IMR-90 (cell line): ENCODE results near the gene TMED8. TPM values are rescaled to one million over a fixed set of nuclear protein-coding genes. Genes with fewer than 3 reads are reported as not detected.

ENCODE experiments used
- ATAC-seq: fragments of 200-7000 bp; cut with Tn5 transposase; 2 replicates; pipeline ENCODE4 v1.9.1; 2020; ENCODE audit warnings: low read depth, mild to moderate bottlenecking, moderate library complexity
- BruUV-seq: library from RNA; stranded (reverse); fragments of 400-500 nt; replicated peaks from 2 replicates; lab custom pipeline; 2021; lab: Mats Ljungman, UMichigan
- CTCF ChIA-PET: fragments of 300-600 bp; formaldehyde crosslinking; extraction: SDS; loops from one replicate; lab custom pipeline; 2021; ENCODE audit warnings: antibody characterized with exemption; lab: Yijun Ruan, JAX
- POLR2A ChIA-PET: fragments of 300-600 bp; sonication (Branson Sonifier 250); formaldehyde crosslinking; loops from one replicate; lab custom pipeline; 2022; ENCODE audit warnings: antibody characterized with exemption; ENCODE audit not compliant: unreplicated experiment; lab: Charles Lee
- DNase-seq: peaks from one replicate; pipeline ENCODE4 v3.0.0; 2013
- H2AFZ ChIP-seq: replicated peaks from 2 replicates; pipeline ENCODE3; 2013; ENCODE audit warnings: low read length, mild to moderate bottlenecking; ENCODE audit not compliant: poor library complexity
- H2AK5ac ChIP-seq: 2 replicates; pipeline ENCODE4 v1.6.1; 2013; ENCODE audit warnings: low read depth, low read length, inconsistent platforms
- H2AK9ac ChIP-seq: replicated peaks from 2 replicates; pipeline ENCODE3; 2013; ENCODE audit warnings: mild to moderate bottlenecking, low read depth, low read length, moderate library complexity; ENCODE audit not compliant: poor library complexity
- H2BK120ac ChIP-seq: 2 replicates; pipeline ENCODE4 v1.6.1; 2013; ENCODE audit warnings: low read depth, low read length, inconsistent platforms
- H2BK15ac ChIP-seq: 3 replicates; pipeline ENCODE4 v1.6.1; 2013; ENCODE audit warnings: low read depth, low read length, inconsistent platforms
- H2BK20ac ChIP-seq: 2 replicates; pipeline ENCODE4 v1.6.1; 2013; ENCODE audit warnings: low read depth, mild to moderate bottlenecking, inconsistent platforms, low read length, moderate library complexity
- H2BK5ac ChIP-seq: 2 replicates; pipeline ENCODE4 v1.6.1; 2013; ENCODE audit warnings: mild to moderate bottlenecking, low read depth, low read length, inconsistent platforms; ENCODE audit not compliant: poor library complexity, severe bottlenecking
- H3K14ac ChIP-seq: replicated peaks from 2 replicates; pipeline ENCODE4 v1.6.1; 2013; ENCODE audit warnings: low read depth, low read length, inconsistent platforms
- H3K18ac ChIP-seq: 2 replicates; pipeline ENCODE4 v1.6.1; 2013; ENCODE audit warnings: low read depth, low read length, control low read depth
- H3K23ac ChIP-seq: 2 replicates; pipeline ENCODE4 v1.6.1; 2013; ENCODE audit warnings: low read depth, low read length, inconsistent platforms
- H3K27ac ChIP-seq: 2 replicates; pipeline ENCODE4 v1.5.1; 2013; ENCODE audit warnings: mild to moderate bottlenecking, control low read depth, low read length; ENCODE audit not compliant: insufficient read depth
- H3K27me3 ChIP-seq: 2 replicates; pipeline ENCODE4 v1.6.1; 2013; ENCODE audit warnings: low read length; ENCODE audit not compliant: control insufficient read depth, insufficient read depth
- H3K36me3 ChIP-seq: 2 replicates; pipeline ENCODE4 v1.6.1; 2013; ENCODE audit warnings: low read length, mixed read lengths; ENCODE audit not compliant: control insufficient read depth, insufficient read depth
- H3K4ac ChIP-seq: 2 replicates; pipeline ENCODE4 v1.6.1; 2013; ENCODE audit warnings: low read depth, low read length, inconsistent platforms
- H3K4me1 ChIP-seq: 2 replicates; pipeline ENCODE4 v1.6.1; 2013; ENCODE audit warnings: low read length, mixed read lengths; ENCODE audit not compliant: control insufficient read depth, insufficient read depth
- H3K4me2 ChIP-seq: 2 replicates; pipeline ENCODE4 v1.6.1; 2013; ENCODE audit warnings: low read depth, mild to moderate bottlenecking, control low read depth, low read length, moderate library complexity
- H3K4me3 ChIP-seq: 2 replicates; pipeline ENCODE4 v1.5.1; 2013; ENCODE audit warnings: low read depth, mild to moderate bottlenecking, control low read depth, low read length, moderate library complexity; ENCODE audit not compliant: insufficient read depth
- H3K56ac ChIP-seq: 2 replicates; pipeline ENCODE4 v1.6.1; 2013; ENCODE audit warnings: low read length, inconsistent platforms; ENCODE audit not compliant: insufficient read depth; ENCODE audit errors: extremely low read depth
- H3K79me1 ChIP-seq, 2 experiments: 2 replicates each; pipeline ENCODE4 v1.6.1; 2013; ENCODE audit warnings: low read length in 2 of 2, inconsistent platforms in 1 of 2, low read depth in 1 of 2
- H3K9ac ChIP-seq: 2 replicates; pipeline ENCODE4 v1.6.1; 2013; ENCODE audit warnings: low read depth, low read length, control low read depth
- H3K9me1 ChIP-seq: 2 replicates; pipeline ENCODE4 v1.6.1; 2013; ENCODE audit warnings: low read length, inconsistent platforms; ENCODE audit not compliant: insufficient read depth
- H3K9me3 ChIP-seq: 2 replicates; pipeline ENCODE4 v1.6.1; 2013; ENCODE audit warnings: low read length; ENCODE audit not compliant: control insufficient read depth, insufficient read depth
- H4K20me1 ChIP-seq: 2 replicates; pipeline ENCODE4 v1.6.1; 2013; ENCODE audit warnings: low read length, inconsistent platforms; ENCODE audit not compliant: insufficient read depth
- H4K5ac ChIP-seq: 2 replicates; pipeline ENCODE4 v1.6.1; 2013; ENCODE audit warnings: mild to moderate bottlenecking, low read depth, low read length, control low read depth
- H4K8ac ChIP-seq, 2 experiments: 2 replicates each; pipeline ENCODE4 v1.6.1; 2013; ENCODE audit warnings: low read depth in 2 of 2, low read length in 2 of 2, control low read depth in 1 of 2, inconsistent platforms in 1 of 2
- H4K91ac ChIP-seq: 2 replicates; pipeline ENCODE4 v1.6.1; 2013; ENCODE audit warnings: low read depth, low read length, inconsistent platforms; ENCODE audit not compliant: insufficient read depth
- BHLHE40 ChIP-seq: fragments of 150-350 bp; IDR thresholded peaks from 2 replicates; pipeline ENCODE4 v1.6.1; 2016; ENCODE audit warnings: mild to moderate bottlenecking, low read depth, low read length
- CEBPB ChIP-seq: IDR thresholded peaks from 2 replicates; pipeline ENCODE4 v1.6.1; 2012; ENCODE audit warnings: low read depth, low read length, improper control_type of control experiment
- CHD1 ChIP-seq: IDR thresholded peaks from 2 replicates; pipeline ENCODE4 v1.6.1; 2012; ENCODE audit warnings: low read depth, low read length, improper control_type of control experiment
- CTCF ChIP-seq: conservative IDR thresholded peaks from 2 replicates; pipeline ENCODE4 v1.5.1; 2012; ENCODE audit warnings: mild to moderate bottlenecking, low read depth, low read length, improper control_type of control experiment
- ELK1 ChIP-seq: fragments of 150-350 bp; IDR thresholded peaks from 2 replicates; pipeline ENCODE4 v1.6.1; 2016; ENCODE audit warnings: low read depth, mild to moderate bottlenecking, low read length, moderate library complexity, borderline replicate concordance
- FOS ChIP-seq: fragments of 150-350 bp; IDR thresholded peaks from 2 replicates; pipeline ENCODE4 v1.6.1; 2016; ENCODE audit warnings: low read depth, low read length
- MAFK ChIP-seq: IDR thresholded peaks from 2 replicates; pipeline ENCODE4 v1.6.1; 2012; ENCODE audit warnings: low read depth, low read length, improper control_type of control experiment
- MAZ ChIP-seq: IDR thresholded peaks from 2 replicates; pipeline ENCODE4 v1.6.1; 2012; ENCODE audit warnings: low read depth, mild to moderate bottlenecking, low read length, improper control_type of control experiment, moderate library complexity, borderline replicate concordance
- MXI1 ChIP-seq: IDR thresholded peaks from 2 replicates; pipeline ENCODE4 v1.6.1; 2012; ENCODE audit warnings: low read depth, mild to moderate bottlenecking, low read length, moderate library complexity, borderline replicate concordance
- NFE2L2 ChIP-seq: fragments of 150-350 bp; IDR thresholded peaks from 2 replicates; pipeline ENCODE4 v1.6.1; 2016; ENCODE audit warnings: low read depth, mild to moderate bottlenecking, low read length
- POLR2A ChIP-seq: IDR thresholded peaks from 2 replicates; pipeline ENCODE4 v1.6.1; 2012; ENCODE audit warnings: mild to moderate bottlenecking, low read depth, low read length
- RAD21 ChIP-seq: IDR thresholded peaks from 2 replicates; pipeline ENCODE4 v1.6.1; 2012; ENCODE audit warnings: low read length, improper control_type of control experiment
- RCOR1 ChIP-seq: IDR thresholded peaks from 2 replicates; pipeline ENCODE4 v1.6.1; 2012; ENCODE audit warnings: mild to moderate bottlenecking, low read length, improper control_type of control experiment; ENCODE audit not compliant: insufficient replicate concordance
- RFX5 ChIP-seq: IDR thresholded peaks from 2 replicates; pipeline ENCODE4 v1.8.0; 2012; ENCODE audit warnings: low read depth, mild to moderate bottlenecking, low read length, moderate library complexity
- SMC3 ChIP-seq: fragments of 150-350 bp; IDR thresholded peaks from 2 replicates; pipeline ENCODE4 v1.6.1; 2016; ENCODE audit warnings: low read depth, mild to moderate bottlenecking, antibody characterized with exemption, low read length, moderate library complexity
- WGBS, 2 experiments: methylation state at CpG; one replicate each; pipeline versions ENCODE4 v1.1.5 to v1.1.7; 2013; ENCODE audit warnings: missing lambda C conversion rate in 2 of 2; ENCODE audit not compliant: insufficient read length in 1 of 2; ENCODE audit errors: extremely low coverage in 2 of 2; 5-methylcytosine and 5-hydroxymethylcytosine counted together
- dilution Hi-C: fragments of 300-500 bp; cut with HindIII; formaldehyde crosslinking; loops from one replicate; pipeline ENCODE4 v1.14.3; 2018; ENCODE audit warnings: low sequenced_read_pairs; ENCODE audit not compliant: unreplicated experiment
- in situ Hi-C: fragments of 300-500 bp; cut with MboI; formaldehyde crosslinking; loops from 3 replicates; pipeline ENCODE4 v1.14.3; 2019; ENCODE audit warnings: low sequenced_read_pairs, inconsistent platforms, mixed read lengths
- intact Hi-C: fragments of 100-400 bp; cut with micrococcal nuclease; formaldehyde crosslinking; loops from 2 replicates; pipeline ENCODE4 v1.10.0; 2022
- polyA plus RNA-seq, 3 experiments: library from polyadenylated mRNA; depleted of rRNA; stranded (reverse); fragments of >200 nt; gene quantifications; 2 replicates each; pipeline ENCODE4 v1.2.3, GENCODE V29; 2012; ENCODE audit warnings: low replicate concordance in 1 of 3
- total RNA-seq: library from RNA; depleted of rRNA; stranded (reverse); fragments of >200 nt; gene quantifications from 2 replicates; pipeline ENCODE4 v1.2.3, GENCODE V29; 2012
- TF ChIP-seq, protein P1 (sequence below): fragments of 150-350 bp; IDR thresholded peaks from 2 replicates; pipeline ENCODE4 v1.6.1; 2017; ENCODE audit warnings: mild to moderate bottlenecking, antibody characterized with exemption, low read length, low read depth

Gene TMED8
- total and polyA plus RNA-seq, 2 of the 4 experiments (the other 2 are of a cell fraction), result 2.2 to 5.0 TPM

GRCh38 chr14:77296155-77296554, 80.7 kb downstream of the TMED8 start:
- ATAC-seq, result no peak
- Histone ChIP-seq H2BK5ac (no peak overlapping the region), H3K23ac (no peak overlapping the region), H2AK9ac (no peak overlapping the region), H2BK15ac (no peak overlapping the region), H3K4me1 (no peaks in the 10 kb centered on the region; the same call in 1 of the 2 replicates), H4K20me1 (peaks cover 3% of the 10 kb centered on the region; the same call in 1 of the 2 replicates), H3K4me2 (no peak overlapping the region), H3K27me3 (no peaks in the 10 kb centered on the region), H3K4me3 (no peak overlapping the region), H3K14ac (no peak overlapping the region), H3K9ac (no peak overlapping the region), H3K9me3 (no peaks in the 10 kb centered on the region), H3K4ac (no peak overlapping the region), H3K56ac (no peak overlapping the region), H3K36me3 (peaks cover 15% of the 10 kb centered on the region), H3K79me1 (peaks cover 0 to 4% of the 10 kb centered on the region in 2 experiments; a peak in 1 of 4 replicates), H2AK5ac (no peak overlapping the region), H3K18ac (no peak overlapping the region), H3K9me1 (peaks cover 3% of the 10 kb centered on the region; the same call in 1 of the 2 replicates), H2BK20ac (no peak overlapping the region), H2AFZ (no peak overlapping the region), H3K27ac (no peak overlapping the region), H4K8ac (no peak overlapping the region), H4K5ac (no peak overlapping the region), H4K91ac (no peak overlapping the region), H2BK120ac (no peak overlapping the region)
- dilution Hi-C loops (no loop called here), intact Hi-C loops (no loop called here), in situ Hi-C loops (loop anchor here (10.0 kb wide), 1 partner anchor 249 kb away; no protein-coding TSS in a partner anchor)
- ChIA-PET POLR2A (no interaction called here), CTCF (no interaction called here)
- BruUV-seq, result no TSS peak
- WGBS, 2 experiments, result no CpG with 5 or more reads among the region's 13 CpGs
- no peak for DNase-seq
- TF ChIP-seq POLR2A (no peak), MXI1 (no peak), RAD21 (no peak), MAZ (no peak), BHLHE40 (no peak), CTCF (no peak), CEBPB (no peak), SMC3 (no peak), ELK1 (no peak), NFE2L2 (no peak), CHD1 (no peak), RFX5 (no peak), RCOR1 (no peak), MAFK (no peak), FOS (no peak)
- TF ChIP-seq, protein P1, sequence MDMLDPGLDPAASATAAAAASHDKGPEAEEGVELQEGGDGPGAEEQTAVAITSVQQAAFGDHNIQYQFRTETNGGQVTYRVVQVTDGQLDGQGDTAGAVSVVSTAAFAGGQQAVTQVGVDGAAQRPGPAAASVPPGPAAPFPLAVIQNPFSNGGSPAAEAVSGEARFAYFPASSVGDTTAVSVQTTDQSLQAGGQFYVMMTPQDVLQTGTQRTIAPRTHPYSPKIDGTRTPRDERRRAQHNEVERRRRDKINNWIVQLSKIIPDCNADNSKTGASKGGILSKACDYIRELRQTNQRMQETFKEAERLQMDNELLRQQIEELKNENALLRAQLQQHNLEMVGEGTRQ, result no peak
